HEK293T (cell line): Measurements from ENCODE around the gene KLHDC4.

Experiments
- BHLHE40 ChIP-seq: fragments of 450-650 bp; IDR thresholded peaks from 2 replicates; pipeline ENCODE4 v1.6.1; 2016; ENCODE audit warnings: mild to moderate bottlenecking, moderate library complexity, borderline replicate concordance
- ELF4 ChIP-seq: fragments of 450-650 bp; IDR thresholded peaks from 2 replicates; pipeline ENCODE4 v1.6.1; 2017; ENCODE audit warnings: antibody characterized with exemption
- NFRKB ChIP-seq: fragments of 450-650 bp; IDR thresholded peaks from 2 replicates; pipeline ENCODE4 v1.6.1; 2016; ENCODE audit warnings: mild to moderate bottlenecking, moderate library complexity
- SP1 ChIP-seq: fragments of 450-650 bp; IDR thresholded peaks from 2 replicates; pipeline ENCODE4 v1.6.1; 2017

- no peak for TF ChIP-seq BHLHE40
- no peak for TF ChIP-seq NFRKB
- no peak for TF ChIP-seq ELF4
- TF ChIP-seq SP1, result no peak
Observed at GRCh38 chr16:87791295-87792204, 25.8 kb upstream of the KLHDC4 start.
